ENCODE results near the gene NTMT1.

The NTMT1 gene

DNA sequence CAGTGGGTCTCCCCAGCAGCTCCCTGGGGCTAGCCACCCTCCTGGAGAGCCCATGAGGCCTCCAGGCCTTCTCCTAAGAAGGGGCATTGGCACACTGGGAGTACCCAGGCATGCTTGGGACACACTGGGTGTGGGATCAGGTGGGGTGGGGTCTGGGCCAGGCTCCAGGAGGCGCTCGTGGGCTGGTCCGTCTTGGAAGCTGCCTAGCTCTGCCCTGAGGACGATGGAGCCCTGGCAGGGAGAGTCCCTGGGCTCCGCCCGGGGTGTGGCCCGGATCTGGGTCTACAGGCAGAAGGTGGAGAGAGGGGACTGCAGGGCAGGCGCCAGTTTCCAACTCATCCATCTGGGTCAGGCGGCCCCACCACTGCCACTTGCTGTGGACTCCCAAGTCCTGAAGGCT, 41.9 kb downstream of the NTMT1 start:
- Histone ChIP-seq H3K4me1 (ENCODE audit: low read depth, poor library complexity, severe bottlenecking) (no peaks in the 10 kb centered on the region), H3K4me3 (IDR thresholded peaks at IDR 0.05; ENCODE audit: insufficient read depth, low read depth, low read length) (no peak overlapping the region), H3K27ac (no peak overlapping the region), H3K36me3 (ENCODE audit: insufficient read depth) (no peaks in the 10 kb centered on the region), H3K79me2 (ENCODE audit: insufficient read depth, low read depth) (no peaks in the 10 kb centered on the region), H3K27me3 (ENCODE audit: insufficient read depth, low read depth) (peaks cover 78% of the 10 kb centered on the region), H3K4me2 (no peak overlapping the region), H3K9ac (no peak overlapping the region), H4K20me1 (ENCODE audit: insufficient read depth) (no peaks in the 10 kb centered on the region), H2AFZ (ENCODE audit: low read depth) (no peak overlapping the region)
- TF ChIP-seq, protein P1, sequence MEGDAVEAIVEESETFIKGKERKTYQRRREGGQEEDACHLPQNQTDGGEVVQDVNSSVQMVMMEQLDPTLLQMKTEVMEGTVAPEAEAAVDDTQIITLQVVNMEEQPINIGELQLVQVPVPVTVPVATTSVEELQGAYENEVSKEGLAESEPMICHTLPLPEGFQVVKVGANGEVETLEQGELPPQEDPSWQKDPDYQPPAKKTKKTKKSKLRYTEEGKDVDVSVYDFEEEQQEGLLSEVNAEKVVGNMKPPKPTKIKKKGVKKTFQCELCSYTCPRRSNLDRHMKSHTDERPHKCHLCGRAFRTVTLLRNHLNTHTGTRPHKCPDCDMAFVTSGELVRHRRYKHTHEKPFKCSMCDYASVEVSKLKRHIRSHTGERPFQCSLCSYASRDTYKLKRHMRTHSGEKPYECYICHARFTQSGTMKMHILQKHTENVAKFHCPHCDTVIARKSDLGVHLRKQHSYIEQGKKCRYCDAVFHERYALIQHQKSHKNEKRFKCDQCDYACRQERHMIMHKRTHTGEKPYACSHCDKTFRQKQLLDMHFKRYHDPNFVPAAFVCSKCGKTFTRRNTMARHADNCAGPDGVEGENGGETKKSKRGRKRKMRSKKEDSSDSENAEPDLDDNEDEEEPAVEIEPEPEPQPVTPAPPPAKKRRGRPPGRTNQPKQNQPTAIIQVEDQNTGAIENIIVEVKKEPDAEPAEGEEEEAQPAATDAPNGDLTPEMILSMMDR (conservative IDR thresholded peaks at IDR 0.05; ENCODE audit: low read depth, low read length): no peak

DNA sequence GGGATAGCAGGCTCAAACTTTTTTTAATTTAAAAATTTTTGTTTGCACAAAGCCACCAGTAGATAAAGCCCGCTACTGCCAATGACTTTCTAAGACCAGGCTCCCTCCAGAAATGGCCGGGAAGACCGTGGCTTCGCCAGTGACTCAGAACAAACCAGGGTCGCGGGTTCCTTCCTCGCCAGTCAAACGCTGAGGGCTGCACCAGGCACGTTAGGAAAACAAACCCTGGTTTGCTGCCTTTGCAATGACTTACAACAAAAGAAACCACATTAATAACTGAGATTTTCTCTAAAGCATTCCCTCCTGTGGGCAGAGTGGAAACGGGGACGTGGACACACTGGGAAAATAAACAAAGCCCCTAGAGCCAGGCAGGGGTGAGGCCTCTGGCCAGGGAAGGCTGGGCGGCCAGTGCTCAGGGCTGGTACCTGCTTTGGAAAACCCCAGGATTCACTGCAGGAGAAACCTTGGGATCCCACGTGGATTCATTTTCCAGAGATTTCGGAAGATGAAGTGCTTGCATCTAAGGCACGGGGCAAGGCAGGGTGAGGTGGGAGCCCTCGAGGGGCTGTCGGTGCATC, 43.3 kb downstream of the NTMT1 start:
- no peak overlapping the region for H2AFZ ChIP-seq (ENCODE audit: low read depth)
- H3K36me3 ChIP-seq (ENCODE audit: insufficient read depth): no peaks in the 10 kb centered on the region
- H3K27ac ChIP-seq: no peak overlapping the region
- peaks cover 81% of the 10 kb centered on the region for H3K27me3 ChIP-seq (ENCODE audit: insufficient read depth, low read depth)
- TF ChIP-seq, protein P1 (conservative IDR thresholded peaks at IDR 0.05; ENCODE audit: low read depth, low read length): no peak
- no peaks in the 10 kb centered on the region for H3K79me2 ChIP-seq (ENCODE audit: insufficient read depth, low read depth)
- no peak overlapping the region for H3K4me3 ChIP-seq (IDR thresholded peaks at IDR 0.05; ENCODE audit: insufficient read depth, low read depth, low read length)
- no peak overlapping the region for H3K4me2 ChIP-seq
- H3K4me1 ChIP-seq (ENCODE audit: low read depth, poor library complexity, severe bottlenecking): no peaks in the 10 kb centered on the region
- H4K20me1 ChIP-seq (ENCODE audit: insufficient read depth): no peaks in the 10 kb centered on the region
- no peak overlapping the region for H3K9ac ChIP-seq

GRCh38 chr9:129669946-129670345, 44.0 kb downstream of the NTMT1 start:
- no peaks in the 10 kb centered on the region for H3K79me2 ChIP-seq (ENCODE audit: insufficient read depth, low read depth)
- no peak overlapping the region for H2AFZ ChIP-seq (ENCODE audit: low read depth)
- no peaks in the 10 kb centered on the region for H3K4me1 ChIP-seq (ENCODE audit: low read depth, poor library complexity, severe bottlenecking)
- no peak overlapping the region for H3K4me3 ChIP-seq (IDR thresholded peaks at IDR 0.05; ENCODE audit: insufficient read depth, low read depth, low read length)
- H4K20me1 ChIP-seq (ENCODE audit: insufficient read depth): no peaks in the 10 kb centered on the region
- TF ChIP-seq, protein P1 (conservative IDR thresholded peaks at IDR 0.05; ENCODE audit: low read depth, low read length): no peak
- H3K4me2 ChIP-seq: no peak overlapping the region
- H3K36me3 ChIP-seq (ENCODE audit: insufficient read depth): no peaks in the 10 kb centered on the region
- H3K27ac ChIP-seq: no peak overlapping the region
- H3K27me3 ChIP-seq (ENCODE audit: insufficient read depth, low read depth): peaks cover 82% of the 10 kb centered on the region
- H3K9ac ChIP-seq: no peak overlapping the region

DNA sequence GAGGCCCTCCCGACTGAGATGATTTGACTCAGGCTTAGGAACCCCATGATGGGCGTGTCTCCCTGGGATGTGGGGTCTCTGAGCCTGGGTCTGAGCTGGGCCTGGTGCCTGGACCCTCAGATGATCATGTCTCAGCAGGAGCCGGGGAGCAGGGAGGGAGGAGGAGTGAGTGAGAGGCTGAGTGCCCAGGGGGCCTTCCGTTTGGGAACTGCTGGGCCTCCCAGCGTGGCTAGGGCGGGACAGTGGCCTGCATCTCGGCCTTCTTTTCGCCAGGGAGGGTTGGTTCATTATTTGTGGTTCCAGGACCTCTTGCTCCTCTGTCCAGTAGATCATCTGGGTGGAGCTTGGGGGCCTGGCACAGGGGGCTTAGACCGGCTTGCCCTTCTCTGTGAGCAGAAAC, 45.1 kb downstream of the NTMT1 start:
- Histone ChIP-seq H2AFZ (ENCODE audit: low read depth) (no peak overlapping the region), H3K79me2 (ENCODE audit: insufficient read depth, low read depth) (no peaks in the 10 kb centered on the region), H3K4me3 (IDR thresholded peaks at IDR 0.05; ENCODE audit: insufficient read depth, low read depth, low read length) (no peak overlapping the region), H3K36me3 (ENCODE audit: insufficient read depth) (no peaks in the 10 kb centered on the region), H3K4me2 (no peak overlapping the region), H3K4me1 (ENCODE audit: low read depth, poor library complexity, severe bottlenecking) (no peaks in the 10 kb centered on the region), H3K9ac (no peak overlapping the region), H3K27me3 (ENCODE audit: insufficient read depth, low read depth) (peaks cover 87% of the 10 kb centered on the region), H3K27ac (no peak overlapping the region), H4K20me1 (ENCODE audit: insufficient read depth) (no peaks in the 10 kb centered on the region)
- TF ChIP-seq, protein P1 (conservative IDR thresholded peaks at IDR 0.05; ENCODE audit: low read depth, low read length): no peak
